Measurements from ENCODE around the gene EMC1. TPM values are rescaled to one million over a fixed set of nuclear protein-coding genes. Genes with fewer than 3 reads are reported as not detected.

EMC1 gene
- polyA plus RNA-seq, 2 of the 4 experiments (the other 2 are of a cell fraction), result 25.8 to 32.2 TPM

GRCh38 chr1:19189270-19189669 is 62.1 kb downstream of the EMC1 start:
- Histone ChIP-seq H3K27ac (no peak overlapping the region), H3K9me3 (no peaks in the 10 kb centered on the region), H3K4me1 (no peaks in the 10 kb centered on the region), H3K4me2 (no peak overlapping the region), H3K4me3 (no peak overlapping the region)
- CTCF ChIA-PET, result interaction anchor here (1.0 kb wide), 1 partner anchor 16 kb away, joined by 3 read pairs; no protein-coding TSS in a partner anchor
- POLR2A ChIA-PET, result no interaction called here
- no peak for ATAC-seq
- FAIRE-seq, result no peak
- TF ChIP-seq EP300 (IDR thresholded peaks at IDR 0.05) (no peak), RNF2 (IDR thresholded peaks at IDR 0.05; ENCODE audit: borderline replicate concordance, low read depth) (no peak), ELK1 (IDR thresholded peaks at IDR 0.05; ENCODE audit: low read depth, low read length) (no peak)
- 93% methylated on average over 3 of the region's 3 CpGs for WGBS (ENCODE audit: missing lambda C conversion rate)
- no peak for DNase-seq (ENCODE audit: low read depth in 1 of 2, low spot score in 1 of 2)

- ATAC-seq (no peak), FAIRE-seq (no peak), DNase-seq (ENCODE audit: low read depth in 1 of 2, low spot score in 1 of 2) (no peak)
- peak; percentile 60 for TF ChIP-seq ZC3H11A (IDR thresholded peaks at IDR 0.05)
- no peak for TF ChIP-seq KDM5A (IDR thresholded peaks at IDR 0.05)
- Histone ChIP-seq H3K4me2 (no peak overlapping the region), H3K4me3 (no peak overlapping the region), H3K9me3 (no peaks in the 10 kb centered on the region), H3K27ac (no peak overlapping the region), H3K4me1 (no peaks in the 10 kb centered on the region)
- POLR2A ChIA-PET, result no interaction called here
- CTCF ChIA-PET, result interaction anchor here (1.4 kb wide), 1 partner anchor 12 kb away, joined by 4 read pairs; no protein-coding TSS in a partner anchor
Measured at GRCh38 chr1:19187852-19188251, 63.5 kb downstream of the EMC1 start.

GRCh38 chr1:19186001-19186400 is 65.3 kb downstream of the EMC1 start:
- TF ChIP-seq JUNB (IDR thresholded peaks at IDR 0.05), result no peak
- TF ChIP-seq CHD2 (IDR thresholded peaks at IDR 0.05; ENCODE audit: low read length, partially characterized antibody), result no peak
- TF ChIP-seq REST (IDR thresholded peaks at IDR 0.05), result no peak
- no peak for TF ChIP-seq MAX (IDR thresholded peaks at IDR 0.05)
- no peak for TF ChIP-seq CBX8 (IDR thresholded peaks at IDR 0.05)
- no peak for TF ChIP-seq TP53 (CRISPR knock-in tag; IDR thresholded peaks at IDR 0.05)
- no peak for TF ChIP-seq CBX2 (IDR thresholded peaks at IDR 0.05; ENCODE audit: borderline replicate concordance, low read depth)
- no peak for TF ChIP-seq MAZ (IDR thresholded peaks at IDR 0.05; ENCODE audit: borderline replicate concordance, low read depth, low read length)
- TF ChIP-seq TFCP2L1 (CRISPR knock-in tag; IDR thresholded peaks at IDR 0.05), result no peak
- no peak for TF ChIP-seq POLR2AphosphoS2 (conservative IDR thresholded peaks at IDR 0.05; ENCODE audit: low read length)
- TF ChIP-seq GATA3 (IDR thresholded peaks at IDR 0.05; ENCODE audit: borderline replicate concordance), result no peak
- no peak for TF ChIP-seq RARB (CRISPR knock-in tag; IDR thresholded peaks at IDR 0.05)
- TF ChIP-seq ESRRA (IDR thresholded peaks at IDR 0.05; ENCODE audit: borderline replicate concordance, low read length), result no peak
- TF ChIP-seq FOSL2 (IDR thresholded peaks at IDR 0.05), result no peak
- no peak for TF ChIP-seq FOSL2 (CRISPR knock-in tag; IDR thresholded peaks at IDR 0.05)
- TF ChIP-seq NPAS2 (CRISPR knock-in tag; IDR thresholded peaks at IDR 0.05; ENCODE audit: borderline replicate concordance), result no peak
- no peak for TF ChIP-seq PHF8 (IDR thresholded peaks at IDR 0.05; ENCODE audit: borderline replicate concordance, low read depth)
- FAIRE-seq, result no peak
- Histone ChIP-seq H3K4me1 (no peaks in the 10 kb centered on the region), H3K4me2 (no peak overlapping the region), H3K27ac (no peak overlapping the region), H3K9me3 (no peaks in the 10 kb centered on the region), H3K4me3 (no peak overlapping the region)
- 90% methylated on average over 2 of the region's 2 CpGs for WGBS (ENCODE audit: missing lambda C conversion rate)
- DNase-seq (ENCODE audit: low read depth in 1 of 2, low spot score in 1 of 2), result no peak
- ATAC-seq, result no peak
- CTCF ChIA-PET, result interaction anchor here (0.7 kb wide), 1 partner anchor 530 kb away, joined by 3 read pairs; no protein-coding TSS in a partner anchor
- POLR2A ChIA-PET, result no interaction called here

Measured in A549 (cell line).